HTERT RPE-1 (cell line): ENCODE data around the gene LRRC4B.

ENCODE experiments used
- in situ Hi-C: fragments of 300-500 bp; cut with MboI; formaldehyde crosslinking; loops from 4 replicates; pipeline ENCODE4 v1.14.3; 2020; ENCODE audit warnings: low sequenced_read_pairs

Gene LRRC4B

GRCh38 chr19:50509366-50509765 is 58.9 kb downstream of the LRRC4B start:
- in situ Hi-C loops: no loop called here

- in situ Hi-C loops: no loop called here
These were observed 59.4 kb downstream of the LRRC4B start for GRCh38 chr19:50508843-50509190.

GRCh38 chr19:50507376-50507775 is 60.9 kb downstream of the LRRC4B start:
- in situ Hi-C loops: no loop called here

DNA sequence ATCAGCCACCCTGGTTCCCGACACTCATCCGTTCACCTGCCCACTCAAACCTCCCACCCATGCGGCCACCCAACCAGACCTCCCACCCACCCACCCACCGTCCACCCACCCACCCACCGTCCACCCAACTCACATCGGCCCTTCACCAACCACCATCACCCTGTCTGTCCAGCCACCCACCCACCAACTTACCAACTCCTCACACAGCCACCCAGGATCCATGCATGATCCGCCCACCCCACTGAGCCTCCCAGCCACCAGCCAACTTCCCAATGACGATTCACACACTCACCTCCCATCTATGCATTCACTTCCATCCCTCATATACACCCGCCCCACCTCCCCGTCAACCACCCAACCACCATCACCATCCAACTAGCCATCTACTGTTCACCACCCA is 61.5 kb downstream of the LRRC4B start:
- in situ Hi-C loops: no loop called here

- in situ Hi-C loops: no loop called here
These were observed 62.2 kb downstream of the LRRC4B start for GRCh38 chr19:50505856-50506611.

DNA sequence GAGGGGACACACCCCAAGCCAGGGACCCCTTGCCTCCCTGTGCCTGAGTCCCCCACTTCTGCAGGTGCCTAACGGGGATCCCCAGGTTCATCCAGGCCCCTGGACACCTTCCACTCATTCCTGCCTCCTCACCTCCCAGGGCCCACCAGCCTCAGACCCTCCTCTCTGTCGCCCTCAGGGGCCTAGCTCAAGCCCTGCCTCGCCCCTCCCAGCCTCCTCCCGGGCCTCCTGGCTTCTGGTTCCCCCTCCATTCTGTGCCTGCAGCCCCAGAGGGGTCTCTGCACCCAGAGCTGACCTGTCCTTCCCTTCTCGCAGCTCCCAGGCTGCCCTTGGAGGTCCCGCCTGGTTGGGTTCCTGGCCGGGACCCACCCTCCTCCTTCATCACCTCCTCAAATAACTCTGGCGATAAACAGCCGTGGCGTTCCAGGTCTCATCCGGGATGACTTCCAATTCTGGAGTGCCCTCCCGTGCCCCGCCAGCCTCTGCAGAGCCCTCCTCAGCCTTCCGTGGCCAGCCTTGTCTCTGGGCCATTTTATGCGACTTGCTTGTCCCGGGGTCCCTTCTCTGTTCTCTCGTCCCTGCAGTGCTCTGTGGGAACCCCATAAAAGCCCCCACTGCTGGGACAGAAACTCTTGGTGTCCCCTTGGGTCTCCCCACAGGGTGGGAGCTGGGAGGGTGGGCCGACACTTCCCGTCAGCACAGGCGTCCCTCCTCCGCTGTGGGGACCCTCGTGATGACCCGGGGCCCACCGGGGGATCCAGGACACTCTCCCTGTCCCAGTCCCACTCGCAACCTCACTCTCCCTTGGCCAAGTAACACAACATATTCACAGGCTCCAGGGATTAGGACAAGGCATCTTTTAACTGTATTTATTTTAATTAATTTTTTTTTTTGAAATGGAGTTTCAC is 66.4 kb downstream of the LRRC4B start:
- in situ Hi-C loops: no loop called here

GRCh38 chr19:50501186-50501567 is 67.1 kb downstream of the LRRC4B start:
- in situ Hi-C loops: no loop called here

DNA sequence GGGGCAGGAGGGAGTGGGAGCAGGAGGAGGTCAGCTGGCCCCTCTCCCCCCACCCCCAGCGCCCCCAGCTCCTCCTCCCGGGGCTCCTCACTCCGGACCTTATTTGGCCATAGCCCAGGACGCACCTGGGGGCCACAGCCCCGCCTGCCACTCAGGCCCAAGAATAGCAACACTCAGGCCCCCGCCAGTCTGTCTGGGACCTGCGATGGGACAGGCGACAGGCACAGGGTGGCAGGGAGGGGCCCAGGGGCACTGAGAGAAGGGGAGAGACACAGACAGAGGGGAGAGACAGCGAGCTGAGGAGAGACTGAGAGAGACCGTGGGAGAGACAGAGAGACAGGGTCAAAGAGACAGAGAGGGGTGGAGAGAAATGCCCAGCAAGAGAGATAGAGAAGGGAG is 67.5 kb downstream of the LRRC4B start:
- in situ Hi-C loops: no loop called here

DNA sequence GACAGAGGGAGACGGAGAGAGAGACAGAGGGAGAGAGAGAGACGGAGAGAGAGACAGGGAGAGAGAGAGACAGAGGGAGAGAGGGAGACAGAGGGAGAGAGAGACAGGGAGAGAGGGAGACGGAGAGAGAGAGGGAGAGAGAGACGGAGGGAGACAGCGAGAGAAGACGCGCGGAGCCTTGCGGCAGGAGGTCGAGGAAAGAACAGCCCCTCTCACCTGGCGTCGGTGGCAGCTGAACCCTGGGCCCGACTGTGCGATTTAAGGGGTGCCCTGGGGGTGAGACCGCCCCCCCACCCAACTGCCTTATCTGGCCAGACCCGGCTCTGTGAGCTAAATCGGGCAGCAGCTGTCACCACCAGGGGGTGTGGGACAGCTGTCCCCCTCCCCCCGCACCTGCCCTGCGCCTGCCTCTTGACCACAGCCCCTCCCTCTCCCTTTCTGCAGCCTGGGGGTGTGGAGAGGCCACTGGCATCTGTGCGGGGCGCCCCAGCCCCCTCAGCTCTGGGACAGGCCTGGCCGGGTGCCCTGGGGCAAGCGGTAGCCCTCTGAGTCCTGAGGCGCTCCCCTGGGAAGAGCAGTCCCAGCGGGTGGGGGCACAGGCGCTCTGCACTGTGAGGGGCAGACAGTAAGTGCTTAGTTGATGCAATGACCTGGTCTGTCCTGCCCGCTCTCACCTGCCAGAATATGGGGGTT is 68.0 kb downstream of the LRRC4B start:
- in situ Hi-C loops: no loop called here

- in situ Hi-C loops: no loop called here
These were observed 69.8 kb downstream of the LRRC4B start for GRCh38 chr19:50498219-50499056.

- in situ Hi-C loops: no loop called here
These were observed 71.2 kb downstream of the LRRC4B start for GRCh38 chr19:50497022-50497405.

DNA sequence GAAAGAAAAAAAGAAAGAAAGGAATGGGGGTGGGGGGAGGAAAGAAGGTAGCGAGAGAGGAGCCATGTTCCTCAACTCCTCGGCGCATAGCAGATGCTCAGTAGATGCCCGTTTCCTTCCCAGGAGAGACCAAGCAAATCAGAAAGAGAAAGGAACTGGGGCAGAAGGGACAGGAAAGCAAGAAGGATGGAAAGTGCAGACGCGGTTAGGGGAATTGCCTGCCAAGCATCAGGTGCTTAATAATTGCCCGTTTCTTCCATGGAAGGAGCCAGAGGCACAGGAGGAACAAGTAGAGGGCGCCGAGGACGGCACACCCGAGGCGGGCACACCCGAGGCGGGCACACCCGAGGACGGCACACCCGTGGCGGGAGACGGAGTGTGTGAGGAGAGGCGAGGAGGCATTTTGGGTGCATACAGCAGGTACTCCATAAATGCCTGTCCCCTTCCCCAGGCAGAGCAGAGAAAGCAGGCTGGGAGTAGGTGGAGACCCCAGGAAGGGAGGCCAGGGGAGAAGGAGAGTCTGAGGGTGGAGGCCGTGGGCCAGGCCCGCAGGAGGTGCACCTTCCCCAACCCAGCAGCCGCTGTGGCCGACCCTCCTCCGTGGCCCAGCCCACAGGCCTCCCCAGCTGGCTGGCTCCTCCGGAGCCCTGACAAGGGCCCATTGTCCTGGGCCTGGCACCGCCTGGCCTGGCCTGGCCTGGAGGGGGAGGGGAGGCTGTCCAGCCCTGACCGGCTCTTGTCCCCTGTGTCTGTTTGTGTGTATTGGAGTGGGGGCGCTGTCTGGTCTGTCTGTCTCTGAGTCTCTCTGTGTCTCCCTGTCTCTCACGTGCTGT is 71.8 kb downstream of the LRRC4B start:
- in situ Hi-C loops: no loop called here

DNA sequence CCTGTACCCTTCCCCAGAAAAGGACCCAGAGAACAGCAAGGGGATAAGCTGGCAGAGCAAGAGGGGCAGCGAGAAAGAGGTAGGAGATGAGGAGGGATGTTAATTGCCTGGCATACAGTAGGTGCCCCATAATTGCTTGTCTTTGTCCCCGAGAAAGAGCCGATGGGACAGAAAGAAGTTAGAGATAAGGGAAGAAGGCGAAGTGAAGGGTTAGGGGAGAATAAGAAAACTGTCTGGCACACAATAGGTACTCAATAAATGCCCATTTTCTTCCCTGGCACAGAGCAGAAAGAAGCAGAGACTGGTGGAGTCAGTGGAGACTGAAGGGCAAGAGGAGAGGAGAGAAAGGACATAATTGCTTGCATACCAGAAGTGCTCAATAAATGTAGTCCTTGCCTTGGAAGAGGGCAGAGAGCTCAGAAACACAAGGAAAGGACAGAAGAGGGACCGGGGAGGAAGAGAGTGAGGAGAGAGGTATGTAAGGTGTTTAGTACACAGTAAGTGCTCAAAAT is 73.2 kb downstream of the LRRC4B start:
- in situ Hi-C loops: no loop called here

DNA sequence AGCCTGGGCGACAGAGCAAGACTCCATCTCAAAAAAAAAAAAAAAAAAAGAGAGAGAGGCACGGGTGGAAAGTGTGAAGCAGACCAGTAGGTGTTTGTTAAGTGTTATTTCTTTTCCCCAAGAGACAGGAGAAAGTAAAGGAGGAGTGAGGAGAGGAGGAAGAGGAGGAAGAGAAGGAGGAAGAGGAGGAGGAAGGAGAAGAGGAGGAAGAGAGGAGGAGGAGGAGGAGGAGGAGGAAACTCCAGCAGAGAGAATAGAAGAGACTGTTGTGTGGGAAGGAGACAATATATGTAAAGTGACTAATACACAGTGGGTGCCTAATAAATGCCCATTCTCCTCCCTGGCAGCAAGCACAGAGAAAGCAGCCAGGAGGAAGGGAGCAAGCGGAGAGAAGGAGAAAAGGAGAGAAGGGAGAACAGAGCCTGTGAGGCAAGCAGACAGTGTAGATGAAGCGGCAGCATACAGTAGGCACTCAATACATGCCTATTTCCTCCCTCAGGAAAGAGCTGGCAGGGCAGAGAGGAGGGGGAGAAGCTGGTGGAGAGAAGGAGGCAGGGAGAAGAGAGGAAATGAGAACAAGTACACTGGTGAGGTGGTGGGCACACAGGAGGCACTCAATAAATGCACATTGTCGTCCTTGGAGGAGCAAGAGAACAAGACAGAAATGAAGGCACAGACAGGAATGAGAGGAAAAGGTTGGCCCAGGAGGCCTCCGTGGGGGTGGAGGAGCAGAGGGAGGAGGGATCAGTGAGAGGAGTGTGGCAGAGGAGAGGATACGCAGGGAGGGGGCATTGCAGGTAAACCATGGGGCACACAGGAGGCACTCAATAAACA is 73.8 kb downstream of the LRRC4B start:
- in situ Hi-C loops: no loop called here

DNA sequence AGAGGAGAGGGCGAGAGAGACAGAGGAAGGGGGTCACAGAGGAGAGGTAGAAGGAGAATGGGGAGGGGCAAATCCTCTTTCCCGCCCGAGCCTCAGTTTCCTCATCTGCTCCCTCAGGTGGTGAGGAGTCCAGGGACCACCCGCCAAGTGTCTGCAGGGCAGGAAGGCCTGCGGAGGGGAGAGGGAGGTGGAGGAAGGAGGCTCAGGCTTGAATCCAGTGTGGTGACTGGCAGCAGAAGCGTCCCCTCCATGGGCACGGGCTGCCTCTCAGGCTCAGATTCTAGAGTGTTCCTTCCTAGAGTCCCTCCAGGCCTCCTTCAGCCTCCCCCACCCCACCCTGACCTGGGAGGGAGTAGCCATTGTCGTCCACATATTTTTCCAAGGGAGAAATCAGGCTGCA is 75.1 kb downstream of the LRRC4B start:
- in situ Hi-C loops: no loop called here

- in situ Hi-C loops: no loop called here
These were observed 75.8 kb downstream of the LRRC4B start for GRCh38 chr19:50492303-50493052.

DNA sequence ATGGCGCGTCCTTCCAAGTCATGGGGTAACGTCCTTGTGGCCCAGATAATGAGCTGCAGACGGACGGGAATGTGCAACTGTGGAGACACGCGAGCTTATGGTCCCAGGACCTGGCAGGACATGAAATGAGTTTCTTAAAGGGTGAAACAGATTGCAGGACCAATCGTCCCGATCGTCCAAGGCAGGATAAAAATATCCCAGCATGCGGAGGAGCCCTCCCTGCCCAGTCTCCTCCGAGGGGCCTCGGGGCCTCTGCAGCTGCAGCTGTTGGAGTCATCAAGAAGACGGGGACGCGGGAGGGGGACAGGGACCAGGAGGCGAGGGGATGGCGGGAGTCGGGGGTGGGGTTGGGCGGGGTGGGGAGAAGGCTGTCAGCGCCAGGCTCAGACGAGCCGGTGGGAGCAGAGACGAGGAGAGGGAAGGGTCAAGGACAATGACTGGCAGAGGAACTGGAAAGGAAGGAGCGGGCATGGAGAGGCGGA is 77.2 kb downstream of the LRRC4B start:
- in situ Hi-C loops: no loop called here

GRCh38 chr19:50490411-50490811 is 77.8 kb downstream of the LRRC4B start:
- in situ Hi-C loops: no loop called here
